HG03025 (cell line): ENCODE data around the gene TENM4.
"Not testable (repeated sequence)": the region's sequence is repeated elsewhere in the genome, so short reads cannot be mapped to it uniquely, and the experiment has no call there.

ENCODE experiments used
- ATAC-seq: cut with Tn5 transposase; IDR thresholded peaks from one replicate; pipeline ENCODE4 v1.9.1; 2021; ENCODE audit warnings: mild to moderate bottlenecking, moderate library complexity; ENCODE audit not compliant: unreplicated experiment, low FRiP score

The TENM4 gene

DNA sequence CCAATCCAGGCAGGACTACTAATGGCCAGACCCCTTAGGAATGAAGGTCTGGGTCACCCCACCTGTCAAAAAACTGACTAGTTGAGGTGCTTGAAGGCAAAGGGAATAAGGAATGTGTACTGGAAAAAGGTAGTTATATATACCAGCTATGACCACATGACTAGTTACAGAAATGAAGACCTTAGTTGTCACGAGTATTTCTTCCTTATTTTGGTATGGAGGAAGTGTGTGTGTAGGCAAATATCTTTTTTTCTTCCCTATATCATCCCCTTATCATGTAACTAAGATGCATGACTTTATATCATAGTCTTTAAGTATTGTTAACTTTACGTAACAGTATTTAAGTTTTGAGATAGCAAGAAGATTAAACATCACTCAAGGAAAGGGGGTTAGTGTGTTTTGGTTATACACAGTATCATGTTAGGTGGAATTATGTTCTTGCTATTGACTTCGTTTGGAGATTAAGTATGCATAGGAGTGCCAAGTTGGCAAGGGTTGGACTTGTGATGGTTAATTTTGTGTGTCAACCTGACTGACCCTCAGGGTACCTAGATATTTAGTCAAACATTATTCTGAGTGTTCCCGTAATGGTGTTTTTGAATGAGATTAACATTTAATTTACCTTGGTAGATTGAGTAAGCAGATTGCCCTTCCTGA is 828.0 kb downstream of the TENM4 start:
- ATAC-seq = no peak

DNA sequence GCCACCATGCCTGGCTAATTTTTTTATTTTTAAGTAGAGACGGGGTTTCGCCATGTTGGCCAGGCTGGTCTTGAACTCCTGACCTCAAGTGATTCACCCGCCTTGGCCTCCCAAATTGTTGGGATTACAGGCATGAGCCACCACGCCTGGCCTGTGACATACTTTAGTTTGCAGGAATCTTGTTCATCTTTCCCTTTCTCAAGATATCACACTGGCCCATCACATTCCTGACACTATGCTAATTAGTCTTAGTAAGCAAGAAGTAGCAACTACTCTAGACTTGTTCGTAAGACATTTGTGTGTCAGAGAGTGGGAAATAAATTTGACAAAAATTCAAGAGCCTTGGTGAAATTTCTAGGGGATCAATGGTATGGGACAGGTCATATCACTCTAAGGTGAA is 831.5 kb downstream of the TENM4 start:
- ATAC-seq = not testable (repeated sequence)

DNA sequence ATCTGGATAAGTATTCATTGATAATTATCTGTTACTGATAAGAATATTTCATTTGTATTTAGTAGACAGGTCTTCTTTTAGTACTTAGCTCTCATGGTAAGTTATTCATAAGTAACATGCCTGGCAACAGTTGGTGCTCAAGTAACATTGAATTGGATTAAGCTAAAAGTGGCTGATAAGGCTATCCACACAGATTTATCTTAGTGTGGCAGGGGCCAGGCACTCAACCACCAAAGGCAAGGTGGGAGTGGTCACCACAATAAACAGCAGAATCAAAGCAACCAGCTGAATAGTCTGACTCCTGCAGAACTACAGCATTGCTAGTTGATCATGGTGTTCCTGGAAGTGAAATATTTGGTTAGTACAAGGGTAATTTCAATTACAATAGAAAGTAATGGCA is 833.1 kb downstream of the TENM4 start:
- ATAC-seq = no peak

DNA sequence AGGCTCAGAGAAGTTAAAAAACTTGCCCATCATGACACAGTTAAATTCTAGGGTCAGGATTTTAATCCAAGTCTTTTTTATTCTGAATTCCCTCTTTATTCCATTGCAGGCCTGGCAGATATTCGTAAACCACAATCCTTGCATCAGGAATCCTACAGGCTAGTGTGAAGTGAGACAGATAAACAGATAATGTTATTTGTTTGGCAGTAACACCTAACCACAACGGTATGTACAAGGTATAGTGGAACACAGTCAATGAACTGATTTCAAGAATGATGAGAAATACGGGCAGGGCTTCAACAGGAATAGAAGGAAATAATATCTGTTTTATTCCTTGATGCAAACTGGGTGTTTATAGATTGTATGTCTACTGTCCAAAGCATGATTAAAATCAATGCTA is 834.2 kb downstream of the TENM4 start:
- ATAC-seq = no peak

DNA sequence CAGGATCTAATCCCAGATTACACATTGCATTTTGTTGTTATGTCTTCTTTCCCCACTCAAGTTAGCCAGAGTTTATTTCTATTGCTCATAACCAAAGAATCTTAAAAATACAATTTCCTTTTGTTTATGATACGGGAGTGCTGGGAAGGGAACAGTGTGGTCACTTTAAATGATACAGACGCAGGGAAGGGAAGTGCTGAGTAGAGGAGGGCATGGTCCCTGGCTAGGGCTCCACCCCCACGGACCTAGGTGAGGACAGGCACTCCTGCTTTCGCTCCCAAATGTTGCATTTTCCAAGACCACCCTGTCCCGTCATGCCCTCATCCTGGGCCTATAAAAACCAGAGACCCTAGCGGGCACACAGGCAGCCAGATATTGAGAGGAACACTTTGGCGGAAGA is 835.5 kb downstream of the TENM4 start:
- ATAC-seq = no peak

DNA sequence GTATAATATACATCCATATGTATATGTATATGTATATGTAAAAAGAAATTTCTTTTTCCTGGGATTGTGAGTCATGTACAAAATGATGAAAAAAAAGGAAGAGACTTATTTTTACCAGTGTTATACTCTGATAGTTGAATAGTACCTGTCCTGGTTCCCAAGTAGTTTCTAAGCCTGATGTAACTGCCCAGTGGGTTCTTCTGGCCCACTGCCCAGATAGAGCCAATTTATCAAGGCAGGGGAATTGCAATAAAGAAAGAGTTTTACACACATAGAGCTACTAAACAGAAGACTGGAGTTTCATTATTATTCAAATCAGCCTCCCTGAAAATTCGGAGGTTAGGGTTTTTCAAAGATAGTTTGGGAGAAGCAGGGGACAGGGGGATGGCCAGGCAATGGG is 837.0 kb downstream of the TENM4 start:
- no peak for ATAC-seq
